SK-N-SH (cell line): Measurements from ENCODE around the gene IL22RA1. TPM values are rescaled to one million over a fixed set of nuclear protein-coding genes. Genes with fewer than 3 reads are reported as not detected.

ENCODE experiments used
- CTCF ChIA-PET: fragments of 300-600, 350-600 bp; formaldehyde crosslinking; extraction: SDS; loops from one replicate; lab custom pipeline; 2021; lab: Yijun Ruan, JAX
- POLR2A ChIA-PET: fragments of 350-600 bp; sonication (Branson Sonifier 250); formaldehyde crosslinking; extraction: SDS; loops from one replicate; lab custom pipeline; 2020; ENCODE audit warnings: antibody characterized with exemption, inconsistent platforms; lab: Yijun Ruan, JAX
- DNase-seq: peaks from one replicate; pipeline ENCODE4 v3.0.0; 2012
- H2AFZ ChIP-seq: fragments of 200-600 bp; sonication (generic); 2 replicates; pipeline ENCODE4 v1.8.1; 2016; ENCODE audit warnings: antibody characterized with exemption, mild to moderate bottlenecking, low read depth
- H3F3A ChIP-seq: fragments of 200-600 bp; sonication (generic); replicated peaks from 2 replicates; pipeline ENCODE3; 2016; ENCODE audit warnings: antibody characterized with exemption, mild to moderate bottlenecking; ENCODE audit not compliant: insufficient read depth
- H3K27ac ChIP-seq, 2 experiments: fragments of 200-500 bp in 1 of 2; fragments of 200-600 bp in 1 of 2; sonication (Bioruptor generic) in 1 of 2; sonication (generic), shearing (Covaris generic) in 1 of 2; 2 replicates each; pipeline versions ENCODE4 v1.5.1 to v1.6.1; 2014 to 2016; ENCODE audit warnings: low read depth in 2 of 2, inconsistent platforms in 1 of 2, low read length in 1 of 2, mild to moderate bottlenecking in 1 of 2, mixed read lengths in 1 of 2
- H3K27me3 ChIP-seq: fragments of 200-600 bp; sonication (generic), shearing (Covaris generic); 2 replicates; pipeline ENCODE4 v1.6.1; 2016; ENCODE audit warnings: mixed run types; ENCODE audit not compliant: insufficient read depth
- H3K36me3 ChIP-seq, 2 experiments: fragments of 200-500 bp in 1 of 2; fragments of 200-600 bp in 1 of 2; sonication (Bioruptor generic) in 1 of 2; sonication (generic) in 1 of 2; replicated peaks in 1 of 2; 2 replicates each; pipeline versions ENCODE3 to v1.5.1; 2014 to 2016; ENCODE audit warnings: low read length in 1 of 2, mild to moderate bottlenecking in 1 of 2; ENCODE audit not compliant: insufficient read depth in 2 of 2, control insufficient read depth in 1 of 2
- H3K4me1 ChIP-seq, 2 experiments: fragments of 200-500 bp in 1 of 2; fragments of 200-600 bp in 1 of 2; sonication (Bioruptor generic) in 1 of 2; sonication (generic), shearing (Covaris generic) in 1 of 2; 2 replicates each; pipeline versions ENCODE4 v1.5.1 to v1.6.1; 2014 to 2016; ENCODE audit warnings: low read depth in 1 of 2, low read length in 1 of 2, mixed run types in 1 of 2; ENCODE audit not compliant: insufficient read depth in 2 of 2, control insufficient read depth in 1 of 2
- H3K4me2 ChIP-seq: fragments of 200-600 bp; sonication (generic), shearing (Covaris generic); 2 replicates; pipeline ENCODE4 v1.6.1; 2017; ENCODE audit warnings: mixed run types
- H3K4me3 ChIP-seq, 2 experiments: fragments of 200-500 bp in 1 of 2; fragments of 200-600 bp in 1 of 2; sonication (Bioruptor generic) in 1 of 2; sonication (generic), shearing (Covaris generic) in 1 of 2; 2 replicates each; pipeline versions ENCODE4 v1.5.1 to v1.8.1; 2014 to 2016; ENCODE audit warnings: low read depth in 2 of 2, inconsistent platforms in 1 of 2, low read length in 1 of 2, mild to moderate bottlenecking in 1 of 2, mixed read lengths in 1 of 2, moderate library complexity in 1 of 2
- H3K79me2 ChIP-seq: fragments of 200-600 bp; sonication (generic); 2 replicates; pipeline ENCODE4 v1.8.1; 2017; ENCODE audit warnings: mild to moderate bottlenecking; ENCODE audit not compliant: insufficient read depth
- H3K9ac ChIP-seq: fragments of 200-600 bp; sonication (generic); 2 replicates; pipeline ENCODE4 v1.6.1; 2017; ENCODE audit warnings: mixed run types
- H3K9me2 ChIP-seq: fragments of 200-600 bp; sonication (generic); 2 replicates; pipeline ENCODE4 v1.6.1; 2017; ENCODE audit warnings: mixed run types
- H3K9me3 ChIP-seq: fragments of 200-600 bp; sonication (generic); 2 replicates; pipeline ENCODE4 v1.6.1; 2017; ENCODE audit warnings: mixed run types, mild to moderate bottlenecking, moderate library complexity
- H4K20me1 ChIP-seq: fragments of 200-600 bp; sonication (generic); 2 replicates; pipeline ENCODE4 v1.6.1; 2017; ENCODE audit warnings: mild to moderate bottlenecking, mixed run types; ENCODE audit not compliant: insufficient read depth
- CHD2 ChIP-seq: fragments of 150-350 bp; IDR thresholded peaks from 2 replicates; pipeline ENCODE4 v1.6.1; 2018; ENCODE audit warnings: low read length; ENCODE audit not compliant: partially characterized antibody
- EZH2phosphoT487 ChIP-seq: fragments of 200-600 bp; sonication (generic); IDR thresholded peaks from 2 replicates; pipeline ENCODE4 v1.6.1; 2017; ENCODE audit warnings: low read depth, mixed run types, mild to moderate bottlenecking, antibody characterized with exemption, moderate library complexity, borderline replicate concordance
- FOSL2 ChIP-seq: IDR thresholded peaks from 2 replicates; pipeline ENCODE4 v1.4.0; 2012; ENCODE audit warnings: low read depth, mild to moderate bottlenecking, moderate library complexity, borderline replicate concordance
- FOXM1 ChIP-seq: IDR thresholded peaks from 2 replicates; pipeline ENCODE4 v1.4.0; 2012; ENCODE audit warnings: low read depth, mild to moderate bottlenecking
- IRF3 ChIP-seq: fragments of 150-350 bp; IDR thresholded peaks from 2 replicates; pipeline ENCODE4 v1.6.1; 2016; ENCODE audit warnings: mild to moderate bottlenecking, low read depth, low read length
- JUND ChIP-seq: IDR thresholded peaks from 2 replicates; pipeline ENCODE4 v1.4.0; 2012
- MAX ChIP-seq: IDR thresholded peaks from 2 replicates; pipeline ENCODE4 v1.4.0; 2012; ENCODE audit warnings: low read depth
- MEF2A ChIP-seq: IDR thresholded peaks from 2 replicates; pipeline ENCODE4 v1.4.0; 2012; ENCODE audit warnings: low read depth, borderline replicate concordance
- MXI1 ChIP-seq: IDR thresholded peaks from 2 replicates; pipeline ENCODE4 v1.6.1; 2012; ENCODE audit warnings: mild to moderate bottlenecking, low read depth, low read length, improper control_type of control experiment
- NFIC ChIP-seq: IDR thresholded peaks from 2 replicates; pipeline ENCODE4 v1.4.0; 2012; ENCODE audit warnings: borderline replicate concordance
- NRF1 ChIP-seq: IDR thresholded peaks from 2 replicates; pipeline ENCODE4 v1.6.1; 2012; ENCODE audit warnings: low read depth, mild to moderate bottlenecking, low read length
- POLR2AphosphoS5 ChIP-seq: IDR thresholded peaks from 2 replicates; pipeline ENCODE4 v1.6.1; 2012; ENCODE audit warnings: low read depth, low read length
- RAD21 ChIP-seq: IDR thresholded peaks from 2 replicates; pipeline ENCODE4 v1.6.1; 2012; ENCODE audit warnings: mild to moderate bottlenecking, low read length
- RXRA ChIP-seq: IDR thresholded peaks from 2 replicates; pipeline ENCODE4 v1.4.0; 2012; ENCODE audit warnings: low read depth, mild to moderate bottlenecking, borderline replicate concordance
- SMC3 ChIP-seq: IDR thresholded peaks from 2 replicates; pipeline ENCODE4 v1.6.1; 2012; ENCODE audit warnings: low read depth, low read length, improper control_type of control experiment
- TCF12 ChIP-seq: IDR thresholded peaks from 2 replicates; pipeline ENCODE4 v1.4.0; 2012
- TEAD4 ChIP-seq: IDR thresholded peaks from 2 replicates; pipeline ENCODE4 v1.4.0; 2012; ENCODE audit warnings: mild to moderate bottlenecking, borderline replicate concordance; ENCODE audit not compliant: insufficient read depth
- USF2 ChIP-seq: fragments of 150-350 bp; IDR thresholded peaks from 2 replicates; pipeline ENCODE4 v1.6.1; 2017; ENCODE audit warnings: antibody characterized with exemption, low read length, low read depth, borderline replicate concordance
- ZBTB33 ChIP-seq: IDR thresholded peaks from 2 replicates; pipeline ENCODE4 v1.4.0; 2012; ENCODE audit warnings: low read depth, borderline replicate concordance
- WGBS: methylation state at CpG from one replicate; pipeline ENCODE4 v1.1.6; 2017; ENCODE audit warnings: low lambda C conversion rate; 5-methylcytosine and 5-hydroxymethylcytosine counted together
- polyA plus RNA-seq, 3 experiments: library from polyadenylated mRNA; depleted of rRNA; stranded (reverse); fragments of >200 nt; gene quantifications; 2 replicates each; pipeline ENCODE4 v1.2.3, GENCODE V29; 2012

IL22RA1 gene
- polyA plus RNA-seq, 1 of the 3 experiments (the other 2 are of a cell fraction) = 0.03 TPM

GRCh38 chr1:24181619-24182018, 38.7 kb upstream of the IL22RA1 start:
- no peak overlapping the region for H3K9ac ChIP-seq
- H3K4me2 ChIP-seq = no peak overlapping the region
- no peak for DNase-seq
- no peaks in the 10 kb centered on the region for H4K20me1 ChIP-seq
- no peaks in the 10 kb centered on the region for H3F3A ChIP-seq
- no peak overlapping the region for H3K4me3 ChIP-seq
- no peaks in the 10 kb centered on the region for H3K27me3 ChIP-seq
- no peaks in the 10 kb centered on the region for H3K36me3 ChIP-seq
- no peak overlapping the region for H3K27ac ChIP-seq
- no peaks in the 10 kb centered on the region for H3K9me2 ChIP-seq
- WGBS = 76% methylated on average over 3 of the region's 5 CpGs
- no peak for TF ChIP-seq EZH2phosphoT487
- no peak for TF ChIP-seq IRF3
- no peak for TF ChIP-seq SMC3
- no peak for TF ChIP-seq TEAD4
- TF ChIP-seq JUND = no peak
- no peak for TF ChIP-seq TCF12
- no peak for TF ChIP-seq NRF1
- TF ChIP-seq USF2 = no peak
- no peak for TF ChIP-seq CHD2
- no peak for TF ChIP-seq FOSL2
- no peak for TF ChIP-seq RXRA
- TF ChIP-seq ZBTB33 = no peak
- TF ChIP-seq RAD21 = no peak
- TF ChIP-seq MEF2A = no peak
- no peak for TF ChIP-seq MXI1
- no peak for TF ChIP-seq MAX
- TF ChIP-seq NFIC = no peak
- TF ChIP-seq POLR2AphosphoS5 = no peak
- no peak for TF ChIP-seq FOXM1
- no peak overlapping the region for H2AFZ ChIP-seq
- H3K9me3 ChIP-seq = no peaks in the 10 kb centered on the region
- no peaks in the 10 kb centered on the region; a peak in 1 of 4 replicates for H3K4me1 ChIP-seq
- POLR2A ChIA-PET = no interaction called here
- H3K79me2 ChIP-seq = no peaks in the 10 kb centered on the region
- CTCF ChIA-PET = interaction anchor here (0.5 to 1.1 kb wide), 3 partner anchors 31 to 219 kb away, joined by 3 read pairs; no protein-coding TSS in a partner anchor
